LNCAP (cell line): Measurements from ENCODE around the gene OR5F1.

Source experiments
- CTCF ChIP-seq: fragments of 450-650 bp; IDR thresholded peaks from 2 replicates; pipeline ENCODE4 v1.5.1; 2017; ENCODE audit warnings: mild to moderate bottlenecking

The OR5F1 gene

GRCh38 chr11:55956521-55956920 lies 37.9 kb downstream of the OR5F1 start:
- TF ChIP-seq CTCF, result no peak

DNA sequence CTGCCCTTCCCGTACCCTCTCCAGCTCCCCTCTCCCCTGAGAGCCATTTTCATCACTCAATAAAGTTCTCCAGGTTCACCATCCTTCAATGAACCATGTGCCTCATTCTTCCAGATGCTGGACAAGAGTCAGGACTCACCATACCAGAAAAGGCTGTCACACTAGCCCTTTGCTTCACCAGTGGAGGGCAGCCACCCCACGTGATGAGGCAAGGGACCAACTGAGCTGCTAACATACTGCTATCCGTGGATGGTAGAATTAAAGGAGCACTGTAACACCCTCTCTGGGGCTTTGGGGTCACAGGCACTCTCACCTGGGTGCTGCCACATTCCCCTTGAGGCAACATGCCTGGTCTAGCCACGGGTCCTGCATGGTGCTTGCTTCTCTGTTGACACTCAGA lies 45.1 kb downstream of the OR5F1 start:
- no peak for TF ChIP-seq CTCF
